Smooth muscle cell (in vitro differentiated cells): ENCODE measurements around the gene CLIC5. TPM values are rescaled to one million over a fixed set of nuclear protein-coding genes. Genes with fewer than 3 reads are reported as not detected.

ENCODE experiments used
- DNase-seq: peaks from one replicate; lab custom pipeline; 2025; ENCODE audit not compliant: unreplicated experiment; lab: John Stamatoyannopoulos, UW
- H2AFZ ChIP-seq: fragments of 200-600 bp; sonication (generic); 2 replicates; pipeline ENCODE4 v1.6.0; 2016; ENCODE audit warnings: antibody characterized with exemption, low read depth, mild to moderate bottlenecking
- H3F3A ChIP-seq: fragments of 200-600 bp; sonication (generic); 2 replicates; pipeline ENCODE4 v1.6.0; 2017; ENCODE audit warnings: antibody characterized with exemption, low read depth
- H3K27ac ChIP-seq: fragments of 200-600 bp; sonication (generic); 2 replicates; pipeline ENCODE4 v1.5.1; 2016; ENCODE audit warnings: low read depth, mild to moderate bottlenecking
- H3K27me3 ChIP-seq: fragments of 200-600 bp; sonication (generic); 2 replicates; pipeline ENCODE4 v1.6.1; 2016; ENCODE audit warnings: low read depth, mild to moderate bottlenecking
- H3K36me3 ChIP-seq: fragments of 200-600 bp; sonication (generic); 2 replicates; pipeline ENCODE4 v1.5.1; 2016; ENCODE audit warnings: low read depth
- H3K4me1 ChIP-seq: fragments of 200-600 bp; sonication (generic); 2 replicates; pipeline ENCODE4 v1.5.1; 2016; ENCODE audit warnings: low read depth
- H3K4me2 ChIP-seq: fragments of 200-600 bp; sonication (generic); 2 replicates; pipeline ENCODE4 v1.6.0; 2016; ENCODE audit warnings: mild to moderate bottlenecking
- H3K4me3 ChIP-seq: fragments of 200-600 bp; sonication (generic); 2 replicates; pipeline ENCODE4 v1.5.1; 2016; ENCODE audit warnings: mild to moderate bottlenecking
- H3K79me2 ChIP-seq: fragments of 200-600 bp; sonication (generic); 2 replicates; pipeline ENCODE4 v1.6.0; 2016; ENCODE audit warnings: low read depth, mild to moderate bottlenecking
- H3K9ac ChIP-seq: fragments of 200-600 bp; sonication (generic); 2 replicates; pipeline ENCODE4 v1.6.0; 2016; ENCODE audit warnings: low read depth
- H3K9me3 ChIP-seq: fragments of 200-600 bp; sonication (generic); replicated peaks from 2 replicates; pipeline ENCODE4 v1.5.1; 2016; ENCODE audit warnings: low read depth
- H4K20me1 ChIP-seq: fragments of 200-600 bp; sonication (generic); 2 replicates; pipeline ENCODE4 v1.6.0; 2016; ENCODE audit warnings: low read depth
- CTCF ChIP-seq: fragments of 200-600 bp; sonication (generic); IDR thresholded peaks from 2 replicates; pipeline ENCODE4 v1.5.1; 2017; ENCODE audit warnings: borderline replicate concordance, mild to moderate bottlenecking, antibody characterized with exemption; ENCODE audit not compliant: insufficient read depth, poor library complexity, severe bottlenecking
- WGBS: methylation state at CpG from one replicate; pipeline ENCODE4 v1.1.7; 2016; ENCODE audit warnings: low lambda C conversion rate; 5-methylcytosine and 5-hydroxymethylcytosine counted together
- polyA plus RNA-seq: library from polyadenylated mRNA; unstranded; fragments of >200 nt; fragmentation: Nextera tagmentation; extraction: Ambion mirVana; gene quantifications from 2 replicates; pipeline ENCODE4 v1.2.1, GENCODE V29; 2016
- total RNA-seq: library from RNA; depleted of rRNA; stranded (reverse); fragments of >200 nt; gene quantifications from 2 replicates; pipeline ENCODE4 v1.2.3, GENCODE V29; 2014

CLIC5 gene
- total and polyA plus RNA-seq, 2 experiments from 2014 or later, result 0.97 to 4.4 TPM

- no peaks in the 10 kb centered on the region for H3K36me3 ChIP-seq
- no peaks in the 10 kb centered on the region for H3K9me3 ChIP-seq
- H4K20me1 ChIP-seq, result no peaks in the 10 kb centered on the region
- no peak overlapping the region for H3K4me2 ChIP-seq
- peaks cover 3% of the 10 kb centered on the region for H3K27me3 ChIP-seq
- peaks cover 5% of the 10 kb centered on the region for H3K4me1 ChIP-seq
- no peaks in the 10 kb centered on the region for H3F3A ChIP-seq
- H2AFZ ChIP-seq, result no peak overlapping the region
- H3K4me3 ChIP-seq, result no peak overlapping the region
- no peak overlapping the region for H3K9ac ChIP-seq
- no peaks in the 10 kb centered on the region for H3K79me2 ChIP-seq
- WGBS, result 90% methylated on average over 1 of the region's 1 CpG
- TF ChIP-seq CTCF, result no peak
- no peak overlapping the region for H3K27ac ChIP-seq
- DNase-seq, result no peak
Measured at GRCh38 chr6:45955597-45955996, 60.1 kb downstream of the CLIC5 start.

- Histone ChIP-seq H3K4me2 (no peak overlapping the region), H3F3A (no peaks in the 10 kb centered on the region), H3K4me3 (no peak overlapping the region), H3K4me1 (peaks cover 5% of the 10 kb centered on the region), H3K36me3 (no peaks in the 10 kb centered on the region), H4K20me1 (no peaks in the 10 kb centered on the region), H3K27me3 (peaks cover 3% of the 10 kb centered on the region), H3K79me2 (no peaks in the 10 kb centered on the region), H2AFZ (no peak overlapping the region), H3K9me3 (no peaks in the 10 kb centered on the region), H3K27ac (no peak overlapping the region), H3K9ac (no peak overlapping the region)
- no peak for DNase-seq
- 95% methylated on average over 3 of the region's 3 CpGs for WGBS
- no peak for TF ChIP-seq CTCF
Measured at GRCh38 chr6:45952546-45952945, 63.1 kb downstream of the CLIC5 start.

- H3K27ac ChIP-seq, result no peak overlapping the region
- H3K27me3 ChIP-seq, result peaks cover 3% of the 10 kb centered on the region
- peak overlapping the region; percentile 21 for H3K4me2 ChIP-seq
- no peaks in the 10 kb centered on the region for H3K9me3 ChIP-seq
- no peak overlapping the region for H2AFZ ChIP-seq
- H3K4me3 ChIP-seq, result no peak overlapping the region
- H4K20me1 ChIP-seq, result no peaks in the 10 kb centered on the region
- no peaks in the 10 kb centered on the region for H3K36me3 ChIP-seq
- H3F3A ChIP-seq, result no peaks in the 10 kb centered on the region
- DNase-seq, result no peak
- H3K9ac ChIP-seq, result no peak overlapping the region
- WGBS, result 90% methylated on average over 7 of the region's 7 CpGs
- H3K4me1 ChIP-seq, result peaks cover 5% of the 10 kb centered on the region
- no peaks in the 10 kb centered on the region for H3K79me2 ChIP-seq
- no peak for TF ChIP-seq CTCF
Measured at GRCh38 chr6:45952168-45952529, 63.5 kb downstream of the CLIC5 start.

- DNase-seq, result no peak
- H4K20me1 ChIP-seq, result no peaks in the 10 kb centered on the region
- H3K9me3 ChIP-seq, result no peaks in the 10 kb centered on the region
- peaks cover 3% of the 10 kb centered on the region for H3K27me3 ChIP-seq
- no peaks in the 10 kb centered on the region for H3K79me2 ChIP-seq
- H3K4me3 ChIP-seq, result no peak overlapping the region
- H3F3A ChIP-seq, result peaks cover 3% of the 10 kb centered on the region
- H3K27ac ChIP-seq, result no peak overlapping the region
- H3K36me3 ChIP-seq, result no peaks in the 10 kb centered on the region
- H3K9ac ChIP-seq, result no peak overlapping the region
- H3K4me2 ChIP-seq, result peak overlapping the region; percentile 21
- H3K4me1 ChIP-seq, result peaks cover 5% of the 10 kb centered on the region
- H2AFZ ChIP-seq, result no peak overlapping the region
- 70% methylated on average over 11 of the region's 11 CpGs for WGBS
- no peak for TF ChIP-seq CTCF
Measured at GRCh38 chr6:45951321-45952167, 64.1 kb downstream of the CLIC5 start.
